Ovary (tissue), 9 donors: ENCODE results near the gene RNF113B. TPM values are rescaled to one million over a fixed set of nuclear protein-coding genes. Genes with fewer than 3 reads are reported as not detected.

ENCODE experiments used
- DNase-seq, 5 donors: peaks; one replicate each; pipeline ENCODE4 v3.0.0-alpha.2; 2019 to 2020
- H3K27ac ChIP-seq, 2 donors: fragments of 200-600 bp; one replicate each; pipeline versions ENCODE4 v1.5.1 to v1.8.0; 2019 to 2022
- H3K27me3 ChIP-seq: fragments of 200-600 bp; one replicate; pipeline ENCODE4 v1.8.0; 2022
- H3K36me3 ChIP-seq: fragments of 200-600 bp; sonication (generic); one replicate; pipeline ENCODE4 v1.5.1; 2019
- H3K4me1 ChIP-seq: one replicate; pipeline ENCODE4 v1.8.1; 2013; ENCODE audit warnings: mild to moderate bottlenecking, moderate library complexity; ENCODE audit not compliant: insufficient read depth
- H3K4me3 ChIP-seq: fragments of 200-600 bp; sonication (generic); one replicate; pipeline ENCODE4 v1.5.1; 2017
- H3K9me3 ChIP-seq, 2 donors: fragments of 200-600 bp in 1 of 2; sonication (generic) in 1 of 2; one replicate each; pipeline versions ENCODE4 v1.5.1 to v1.8.1; 2013 to 2019; ENCODE audit warnings: mild to moderate bottlenecking in 1 of 2, moderate library complexity in 1 of 2
- EP300 ChIP-seq: sonication (generic); formaldehyde crosslinking; IDR thresholded peaks from one replicate; pipeline ENCODE4 v1.6.1; 2017; ENCODE audit warnings: antibody characterized with exemption
- POLR2A ChIP-seq: fragments of 450-650 bp; IDR thresholded peaks from one replicate; pipeline ENCODE4 v1.6.1; 2017; ENCODE audit warnings: antibody characterized with exemption, mild to moderate bottlenecking, moderate library complexity
- WGBS, 3 donors: extraction: QIAGEN DNeasy Blood & Tissue Kit in 1 of 3; methylation state at CpG; one replicate each; pipeline versions ENCODE4 v1.1.5 to v1.1.7; 2013 to 2017; 5-methylcytosine and 5-hydroxymethylcytosine counted together
- intact Hi-C, 4 donors: fragments of 100-400 bp; cut with DNase I; formaldehyde crosslinking; loops; one replicate each; pipeline versions ENCODE4 v1.11.0 to v1.15.1; 2022 to 2023
- microRNA-seq, 3 donors: library from miRNA; unstranded; fragments of <30 nt; microRNA quantifications; one replicate each; pipeline versions ENCODE4 to v1.2.0, GENCODE V29; 2019 to 2020
- polyA plus RNA-seq, 2 donors: library from polyadenylated mRNA; stranded (reverse); fragments of 200-250 nt in 1 of 2; fragments of 350-450 nt in 1 of 2; fragmentation: Illumina TruSeq in 1 of 2; extraction: RNeasy Lipid Tissue Mini Kit (QIAGEN cat#74804) in 1 of 2; gene quantifications; one replicate each; pipeline ENCODE4 v1.2.3, GENCODE V29; 2013 to 2014
- small RNA-seq: library from RNA; depleted of rRNA; stranded (forward); fragments of <200 nt; gene quantifications from one replicate; pipeline ENCODE3, GENCODE V24; 2016
- total RNA-seq, 7 donors: library from RNA; depleted of rRNA in 2 of 7; stranded (reverse); fragments of >200 nt in 2 of 7; fragmentation: NEBNext Ultra II Directional in 3 of 7; extraction: Animal tissue kit (Norgen Biotek cat#: 25700) in 3 of 7; gene quantifications; one replicate each; pipeline versions ENCODE4 v1.1.0 to v1.2.4, GENCODE V29; 2016 to 2023
- TF ChIP-seq, protein P1 (sequence below), 3 donors: fragments of 450-650 bp in 2 of 3; fragments of 200-600 bp in 1 of 3; IDR thresholded peaks; one replicate each; pipeline versions ENCODE4 v1.5.1 to v1.8.0; 2016 to 2022; ENCODE audit warnings: antibody characterized with exemption in 3 of 3, mild to moderate bottlenecking in 1 of 3
- donor health status: DM: no; HTN: no; CAD: no; lungs with moderate emphysema.
- donor health status: DM: no; HTN: no; CAD: no.
- donor health status: Bipolar disorder and iron deficiency.
- donor health status: DM: yes; HTN: yes; CAD: no.
- donor health status: DM: no; HTN: no; CAD: no.
- donor health status: DM: yes; HTN: yes; CAD: no.

The RNF113B gene
- total and polyA plus RNA-seq, 9 donors: 0.05 TPM; not detected in 8

DNA sequence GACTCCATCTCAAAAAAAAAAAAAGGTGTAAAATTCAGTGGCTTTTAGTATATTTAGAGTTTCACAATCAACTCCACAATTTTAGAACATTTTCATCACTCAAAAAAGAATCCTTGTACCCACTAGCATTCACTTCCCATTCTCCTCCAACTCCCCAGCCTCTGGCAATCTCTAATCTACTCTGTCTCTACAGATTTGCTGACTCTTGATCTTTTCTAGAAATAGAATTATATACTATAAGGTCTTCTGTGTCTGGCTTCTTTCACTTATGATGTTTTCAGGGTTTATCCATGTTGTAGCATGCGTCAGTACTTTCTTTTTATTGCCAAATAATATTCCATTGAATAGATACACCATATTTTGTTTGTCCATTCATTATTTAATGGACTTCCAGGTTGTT is 42.2 kb downstream of the RNF113B start:
- Histone ChIP-seq H3K9me3 (no peaks in the 10 kb centered on the region), H3K4me1 (no peaks in the 10 kb centered on the region), H3K36me3 (no peaks in the 10 kb centered on the region), H3K4me3 (no peak overlapping the region), H3K27ac (no peak overlapping the region), H3K27me3 (no peaks in the 10 kb centered on the region)
- TF ChIP-seq, protein P1, sequence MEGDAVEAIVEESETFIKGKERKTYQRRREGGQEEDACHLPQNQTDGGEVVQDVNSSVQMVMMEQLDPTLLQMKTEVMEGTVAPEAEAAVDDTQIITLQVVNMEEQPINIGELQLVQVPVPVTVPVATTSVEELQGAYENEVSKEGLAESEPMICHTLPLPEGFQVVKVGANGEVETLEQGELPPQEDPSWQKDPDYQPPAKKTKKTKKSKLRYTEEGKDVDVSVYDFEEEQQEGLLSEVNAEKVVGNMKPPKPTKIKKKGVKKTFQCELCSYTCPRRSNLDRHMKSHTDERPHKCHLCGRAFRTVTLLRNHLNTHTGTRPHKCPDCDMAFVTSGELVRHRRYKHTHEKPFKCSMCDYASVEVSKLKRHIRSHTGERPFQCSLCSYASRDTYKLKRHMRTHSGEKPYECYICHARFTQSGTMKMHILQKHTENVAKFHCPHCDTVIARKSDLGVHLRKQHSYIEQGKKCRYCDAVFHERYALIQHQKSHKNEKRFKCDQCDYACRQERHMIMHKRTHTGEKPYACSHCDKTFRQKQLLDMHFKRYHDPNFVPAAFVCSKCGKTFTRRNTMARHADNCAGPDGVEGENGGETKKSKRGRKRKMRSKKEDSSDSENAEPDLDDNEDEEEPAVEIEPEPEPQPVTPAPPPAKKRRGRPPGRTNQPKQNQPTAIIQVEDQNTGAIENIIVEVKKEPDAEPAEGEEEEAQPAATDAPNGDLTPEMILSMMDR (IDR thresholded peaks at IDR 0.05): no peak
- TF ChIP-seq POLR2A (no peak), EP300 (no peak)
- intact Hi-C loops: no loop called here
- no peak for DNase-seq
- 96 to 100% (median 97%) methylated on average over 1 of the region's 1 CpG for WGBS, 3 donors

DNA sequence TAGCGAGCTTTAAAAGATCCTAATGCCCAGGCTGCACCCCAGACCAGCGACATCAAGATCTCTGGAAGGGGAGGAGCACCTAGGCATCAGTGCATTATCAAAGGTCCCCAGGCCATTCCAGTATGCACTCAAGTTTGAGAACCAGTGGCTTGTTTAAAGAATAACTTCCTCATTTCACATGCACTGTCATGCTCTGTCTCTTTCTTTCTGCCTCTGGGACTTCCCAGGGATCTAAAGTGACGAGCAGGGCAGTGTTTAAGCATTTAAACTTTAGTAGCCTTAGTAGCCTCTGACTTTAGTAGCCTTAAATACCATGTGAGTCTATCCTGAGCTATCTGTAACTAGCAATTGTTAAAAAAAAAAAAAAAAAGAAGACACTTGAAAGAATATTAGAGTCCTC is 43.1 kb downstream of the RNF113B start:
- H3K27ac ChIP-seq: no peak overlapping the region
- H3K36me3 ChIP-seq: no peaks in the 10 kb centered on the region
- 73 to 90% (median 85%) methylated on average over 3 of the region's 3 CpGs for WGBS, 3 donors
- intact Hi-C loops: no loop called here
- no peaks in the 10 kb centered on the region for H3K4me1 ChIP-seq
- H3K27me3 ChIP-seq: no peaks in the 10 kb centered on the region
- no peak for DNase-seq
- no peaks in the 10 kb centered on the region for H3K9me3 ChIP-seq
- no peak overlapping the region for H3K4me3 ChIP-seq
- TF ChIP-seq EP300: no peak
- TF ChIP-seq POLR2A: no peak
- TF ChIP-seq, protein P1 (IDR thresholded peaks at IDR 0.05): no peak

DNA sequence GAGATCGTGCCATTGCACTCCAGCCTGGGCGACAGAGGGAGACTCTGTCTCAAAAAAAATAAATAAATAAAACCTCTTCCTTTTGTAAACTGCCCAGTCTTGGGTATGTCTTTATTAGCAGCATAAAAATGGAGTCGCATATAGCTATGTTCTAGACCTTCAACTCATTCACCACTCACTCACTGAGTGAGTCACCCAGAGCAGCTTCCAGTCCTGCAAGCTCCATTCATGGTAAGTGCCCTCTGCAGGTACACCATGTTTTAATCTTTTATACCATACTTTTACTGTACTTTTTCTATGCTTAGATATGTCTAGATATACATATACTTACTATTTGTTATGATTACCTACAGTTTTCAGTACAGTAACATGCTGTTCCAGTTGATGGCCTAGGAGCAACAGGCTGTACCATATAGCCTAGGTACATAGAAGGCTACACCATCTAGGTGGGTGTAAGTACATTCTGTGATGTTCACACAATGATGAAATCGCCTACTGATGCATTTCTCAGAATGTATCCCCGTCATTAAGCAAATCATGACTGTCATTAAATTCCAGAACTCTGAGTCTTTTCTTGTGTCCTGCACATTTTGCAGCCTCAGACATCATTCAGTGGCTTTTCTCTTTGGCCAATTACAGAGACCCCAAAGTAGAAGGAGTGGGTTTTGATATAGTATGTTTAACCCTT is 47.9 kb downstream of the RNF113B start:
- intact Hi-C loops: loop anchor here in 1 of 4 donors (10.0 kb wide), 1 partner anchor 556 kb away; no protein-coding TSS in a partner anchor
- H3K27ac ChIP-seq: no peak overlapping the region
- no peak overlapping the region for H3K4me3 ChIP-seq
- no peaks in the 10 kb centered on the region for H3K36me3 ChIP-seq
- WGBS, 3 donors: 90 to 94% (median 93%) methylated on average over 5 of the region's 5 CpGs
- no peaks in the 10 kb centered on the region for H3K27me3 ChIP-seq
- no peak for DNase-seq
- no peaks in the 10 kb centered on the region for H3K9me3 ChIP-seq
- no peaks in the 10 kb centered on the region for H3K4me1 ChIP-seq
- TF ChIP-seq EP300 (no peak), POLR2A (no peak)
- TF ChIP-seq, protein P1 (IDR thresholded peaks at IDR 0.05): no peak

Small RNA genes lying within 50 kb of the gene (microRNA-seq; reads per million reads assigned to microRNA genes)
- 0 reads per million in 3 donors for gene MIR3170

Small RNA genes lying within 50 kb of the gene (small RNA-seq; reads per million reads assigned to genes)
- not detected for gene MIR3170

Other genes starting within 250 kb of the RNF113B start
- 100 to 1,000 TPM in 6 of 7 donors, 10 to 100 TPM in 1; 91.0 to 200 (median 141) TPM for gene IPO5, start 223.6 kb downstream of the RNF113B start, total RNA-seq
- 100 to 1,000 TPM in 1 of 2 donors, 10 to 100 TPM in 1; 53.9 to 113 TPM for gene IPO5, start 223.6 kb downstream of the RNF113B start, polyA plus RNA-seq
- gene FARP1, start 34.2 kb downstream of the RNF113B start, total RNA-seq: 10 to 100 TPM; 21.9 to 90.1 (median 35.6) TPM
- gene FARP1, start 34.2 kb downstream of the RNF113B start, polyA plus RNA-seq: 10 to 100 TPM; 10.2 to 69.5 TPM